A673 (cell line): ENCODE results near the gene TADA3.

Source experiments
- EZH2 ChIP-seq: fragments of 200-600 bp; sonication (generic); IDR thresholded peaks from 2 replicates; pipeline ENCODE4 v1.6.1; 2017; ENCODE audit warnings: borderline replicate concordance, low read depth, mild to moderate bottlenecking, mixed read lengths, antibody characterized with exemption, low read length; ENCODE audit not compliant: poor library complexity, severe bottlenecking
- TF ChIP-seq, protein P1 (sequence below): fragments of 300-800, 200-600 bp; sonication (generic); conservative IDR thresholded peaks from 2 replicates; pipeline ENCODE4 v1.5.1; 2017; ENCODE audit warnings: low read depth, mild to moderate bottlenecking, antibody characterized with exemption, low read length, moderate library complexity, mixed read lengths

DNA sequence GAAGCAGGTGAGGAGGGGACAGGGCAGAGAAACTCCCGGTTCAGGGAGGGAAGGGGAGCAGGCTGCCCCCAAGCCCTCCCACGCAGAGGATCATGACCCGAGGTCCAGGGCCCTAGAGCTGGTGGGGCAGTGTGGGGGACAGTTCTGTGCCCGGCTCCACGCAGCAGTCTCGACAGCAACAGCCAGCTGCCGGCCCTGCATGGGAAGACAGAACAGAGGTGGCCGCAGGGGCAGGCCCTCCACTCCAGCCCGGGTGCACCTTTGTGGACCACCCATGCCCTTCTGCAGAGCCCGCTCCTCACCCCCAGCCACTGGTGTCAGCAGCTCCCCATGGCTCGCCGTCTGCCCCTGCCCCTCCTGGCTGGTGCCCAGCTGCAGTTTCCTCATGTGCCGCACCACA, 34.8 kb downstream of the TADA3 start:
- TF ChIP-seq, protein P1, sequence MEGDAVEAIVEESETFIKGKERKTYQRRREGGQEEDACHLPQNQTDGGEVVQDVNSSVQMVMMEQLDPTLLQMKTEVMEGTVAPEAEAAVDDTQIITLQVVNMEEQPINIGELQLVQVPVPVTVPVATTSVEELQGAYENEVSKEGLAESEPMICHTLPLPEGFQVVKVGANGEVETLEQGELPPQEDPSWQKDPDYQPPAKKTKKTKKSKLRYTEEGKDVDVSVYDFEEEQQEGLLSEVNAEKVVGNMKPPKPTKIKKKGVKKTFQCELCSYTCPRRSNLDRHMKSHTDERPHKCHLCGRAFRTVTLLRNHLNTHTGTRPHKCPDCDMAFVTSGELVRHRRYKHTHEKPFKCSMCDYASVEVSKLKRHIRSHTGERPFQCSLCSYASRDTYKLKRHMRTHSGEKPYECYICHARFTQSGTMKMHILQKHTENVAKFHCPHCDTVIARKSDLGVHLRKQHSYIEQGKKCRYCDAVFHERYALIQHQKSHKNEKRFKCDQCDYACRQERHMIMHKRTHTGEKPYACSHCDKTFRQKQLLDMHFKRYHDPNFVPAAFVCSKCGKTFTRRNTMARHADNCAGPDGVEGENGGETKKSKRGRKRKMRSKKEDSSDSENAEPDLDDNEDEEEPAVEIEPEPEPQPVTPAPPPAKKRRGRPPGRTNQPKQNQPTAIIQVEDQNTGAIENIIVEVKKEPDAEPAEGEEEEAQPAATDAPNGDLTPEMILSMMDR: no peak
- TF ChIP-seq EZH2: no peak
